ENCODE results near the gene TEDC1.

TEDC1 gene

DNA sequence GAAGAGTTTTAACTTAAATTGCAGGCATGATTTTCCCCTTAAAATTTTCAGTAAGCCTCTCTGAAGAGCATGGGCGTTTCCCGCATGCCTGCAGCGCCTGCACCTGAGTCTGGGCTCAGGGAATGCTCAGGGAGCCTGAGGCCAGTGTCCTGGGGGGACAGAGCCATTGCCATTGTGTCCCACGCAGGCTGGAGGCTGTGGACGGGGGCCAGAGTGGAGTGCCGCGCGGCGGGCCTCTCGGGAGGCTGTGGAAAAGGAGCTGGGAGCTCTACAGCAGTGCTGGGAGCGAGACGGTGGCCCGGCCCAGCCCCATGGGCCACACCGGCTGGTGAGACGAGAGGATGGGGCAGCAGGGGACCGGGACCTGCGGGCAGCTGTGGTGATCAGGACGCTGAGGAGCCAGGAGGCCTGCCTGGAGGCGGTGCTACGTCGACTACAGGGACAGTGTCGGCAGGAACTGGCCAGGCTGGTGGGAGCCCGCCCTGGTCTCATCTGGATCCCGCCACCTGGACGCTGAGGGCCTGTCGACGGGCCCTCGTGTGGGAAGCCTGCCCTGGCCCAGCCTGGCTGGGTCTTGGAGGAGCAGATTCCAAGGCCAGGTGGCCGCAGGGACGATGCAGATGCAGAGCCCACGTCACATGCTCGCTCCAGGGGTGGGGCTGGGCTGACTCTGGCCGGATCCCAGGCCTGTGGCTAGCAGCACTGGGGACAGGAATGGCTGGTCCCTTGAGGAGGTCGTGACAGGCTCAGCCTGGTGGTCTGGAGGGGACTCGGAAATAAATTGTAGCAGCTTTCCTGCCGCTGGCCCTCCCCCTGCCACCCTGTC, 7.6 kb downstream of the TEDC1 start:
- DNase-seq, result peak; percentile 10

DNA sequence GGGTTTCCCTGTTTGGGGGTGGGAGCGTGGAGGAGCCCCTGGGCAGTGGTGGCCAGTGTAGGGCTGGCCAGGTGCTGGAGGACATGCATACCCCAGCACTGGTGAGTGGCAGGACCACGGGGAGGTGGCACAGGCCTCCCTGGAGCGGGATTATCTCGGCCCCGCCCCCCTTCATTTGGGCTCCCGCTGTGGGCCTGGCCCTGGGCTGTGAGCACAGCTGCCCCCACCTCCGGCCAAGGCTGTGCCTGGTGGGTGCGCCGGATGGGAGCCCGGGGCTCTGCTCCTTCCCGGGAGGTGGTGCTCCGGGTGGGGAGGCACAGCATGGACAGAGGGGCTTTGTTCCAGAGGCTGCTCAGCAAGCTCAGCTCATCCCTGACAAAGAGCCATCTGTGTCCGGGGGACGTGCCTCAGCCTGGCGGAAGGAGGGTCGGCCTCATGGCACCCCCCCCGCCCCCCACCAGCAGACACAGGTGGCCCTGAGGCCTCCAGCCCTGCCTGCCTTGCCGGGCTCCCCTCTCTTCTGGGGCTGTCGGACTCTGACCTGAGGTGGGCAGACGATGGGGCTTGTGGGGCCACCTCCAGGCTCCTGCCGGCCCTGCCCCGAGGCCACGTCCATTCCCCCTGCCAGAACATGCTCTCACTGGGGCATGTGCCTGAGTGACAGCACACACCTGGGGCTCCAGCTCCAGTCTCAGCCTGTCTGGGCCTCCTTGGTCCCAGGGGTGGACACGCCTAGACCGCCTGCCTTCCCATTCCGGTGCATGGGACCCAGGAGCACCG, 8.4 kb downstream of the TEDC1 start:
- DNase-seq, result peak; percentile 11

DNA sequence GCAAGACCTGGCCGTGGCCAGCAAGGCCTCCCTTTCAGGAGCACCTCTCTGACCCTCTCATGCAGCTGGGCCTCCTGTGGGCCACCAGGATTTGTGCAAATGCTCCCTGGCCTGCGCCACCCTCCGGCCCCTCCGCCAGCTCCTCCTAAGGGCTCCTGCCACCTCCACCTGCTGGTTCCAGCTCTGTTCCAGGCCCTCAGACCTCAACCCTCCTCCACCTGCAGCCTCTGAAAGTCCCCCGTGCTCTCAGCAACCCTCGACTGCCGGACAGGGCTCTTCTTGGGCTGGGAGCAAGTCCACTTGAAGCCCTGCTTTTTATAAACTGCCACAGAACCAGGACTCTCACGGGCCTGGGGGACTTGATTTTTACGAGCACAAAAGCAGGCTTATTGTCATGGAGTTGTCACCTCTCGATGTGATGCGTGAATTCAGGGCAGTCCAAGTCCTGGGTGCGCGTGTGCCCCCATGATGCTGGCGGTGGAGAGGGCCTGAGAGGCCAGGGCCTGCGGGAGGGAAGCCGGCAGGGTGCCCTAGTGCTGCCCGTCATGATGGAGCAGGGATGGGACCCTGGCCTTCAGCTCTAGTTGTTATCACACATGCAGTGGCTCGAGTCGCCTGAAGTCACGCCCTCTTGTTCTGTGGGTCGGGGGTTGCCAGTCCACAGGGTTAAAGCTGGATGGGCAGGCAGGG, 9.1 kb downstream of the TEDC1 start:
- DNase-seq, result peak; percentile 9

- DNase-seq, result no peak
These were observed 9.7 kb downstream of the TEDC1 start for GRCh38 chr14:105500726-105501101.

DNA sequence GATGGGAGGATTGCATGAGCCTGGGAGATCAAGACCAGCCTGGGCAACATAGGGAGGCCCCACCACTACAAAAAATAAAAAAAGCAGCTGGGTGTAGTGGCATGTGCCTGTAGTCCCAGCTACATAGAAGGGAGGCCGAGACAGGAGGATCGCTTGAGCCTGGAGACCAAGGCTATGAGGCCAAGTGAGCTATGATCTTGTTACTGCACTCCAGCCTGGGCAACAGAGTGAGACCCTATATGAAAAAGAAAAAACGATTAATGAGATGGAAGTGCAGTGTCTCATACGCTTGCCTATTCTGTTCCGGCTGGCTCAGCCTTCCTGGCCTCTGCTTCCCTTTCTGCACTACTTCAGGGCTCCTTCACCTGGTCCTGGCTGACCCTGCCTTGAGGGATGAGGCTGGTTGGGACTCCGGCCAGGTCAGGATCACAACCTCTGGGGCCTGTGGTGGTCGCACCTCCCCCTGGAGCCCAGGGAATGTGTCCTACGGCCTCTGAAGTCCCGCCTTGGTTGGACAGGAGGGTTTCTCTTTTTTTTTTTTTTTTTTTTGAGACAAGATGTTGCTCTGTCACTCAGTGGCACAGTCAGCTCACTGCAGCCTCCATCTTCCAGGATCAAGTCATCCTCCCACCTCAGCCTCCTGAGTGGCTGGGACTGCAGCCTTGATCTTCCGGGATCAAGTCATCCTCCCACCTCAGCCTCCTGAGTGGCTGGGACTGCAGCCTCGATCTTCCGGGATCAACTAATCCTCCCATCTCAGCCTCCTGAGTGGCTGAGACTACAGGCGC, 10.7 kb downstream of the TEDC1 start:
- DNase-seq, result no peak

GRCh38 chr14:105502446-105503295, 11.6 kb downstream of the TEDC1 start:
- DNase-seq, result no peak

- DNase-seq, result no peak
These were observed 12.2 kb downstream of the TEDC1 start for GRCh38 chr14:105503296-105503640.

DNA sequence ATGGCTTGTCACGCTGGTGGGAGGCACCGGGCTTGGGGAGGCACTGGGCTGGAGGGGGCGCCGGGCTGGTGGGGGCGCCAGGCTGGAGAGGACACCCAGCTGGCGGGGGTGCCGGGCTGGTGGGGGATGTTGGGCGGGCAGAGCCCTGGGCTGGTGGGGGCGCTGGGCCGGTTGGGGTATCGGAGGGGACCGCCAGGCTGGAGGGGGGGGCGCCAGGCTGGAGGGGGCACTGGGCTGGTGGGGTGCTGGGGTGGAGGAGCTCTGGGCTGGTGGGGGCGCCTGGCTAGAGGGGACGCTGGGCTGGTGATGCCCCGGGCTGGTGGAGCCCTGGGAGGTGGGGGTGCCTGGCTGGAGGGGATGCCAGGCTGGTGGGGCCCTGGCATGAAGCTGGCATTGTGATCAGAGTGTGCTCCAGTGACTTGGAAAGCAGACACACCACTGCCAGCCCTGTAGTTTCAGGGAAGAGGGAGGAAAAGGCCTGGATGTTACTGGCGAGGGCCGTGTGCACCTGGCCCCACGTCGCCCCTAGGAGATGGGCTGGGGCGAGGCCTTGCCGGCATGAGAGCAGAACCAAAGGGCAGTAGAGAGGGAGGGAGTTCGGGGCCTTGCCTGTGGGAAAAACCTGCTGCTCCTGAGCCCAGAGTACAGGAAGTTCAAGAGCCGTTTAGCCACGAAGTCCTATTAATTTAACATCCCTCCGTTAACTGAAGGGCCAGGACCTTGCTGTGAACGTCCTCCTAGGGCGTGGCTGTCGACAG, 13.1 kb downstream of the TEDC1 start:
- no peak for DNase-seq

DNA sequence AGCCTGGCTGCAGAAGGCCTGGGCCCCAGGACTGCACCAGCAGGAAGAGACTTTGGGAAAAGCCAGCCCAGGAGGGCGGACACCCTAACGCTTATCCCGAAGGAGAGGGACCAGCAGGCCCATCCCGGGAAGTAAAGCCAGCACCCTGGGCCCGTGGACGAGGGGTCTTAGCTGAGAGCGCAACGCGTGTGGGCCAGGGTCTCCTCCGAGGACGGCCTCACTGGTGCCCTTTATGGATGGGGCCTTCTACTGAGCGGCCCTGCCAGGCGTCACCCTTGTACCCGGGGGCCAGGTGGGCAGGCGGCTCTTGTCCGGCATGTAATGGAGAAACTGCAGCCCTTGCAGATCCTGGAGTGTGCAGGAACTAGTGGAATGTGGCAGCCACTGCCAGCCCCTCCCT, 14.1 kb downstream of the TEDC1 start:
- DNase-seq, result peak; percentile 10

DNA sequence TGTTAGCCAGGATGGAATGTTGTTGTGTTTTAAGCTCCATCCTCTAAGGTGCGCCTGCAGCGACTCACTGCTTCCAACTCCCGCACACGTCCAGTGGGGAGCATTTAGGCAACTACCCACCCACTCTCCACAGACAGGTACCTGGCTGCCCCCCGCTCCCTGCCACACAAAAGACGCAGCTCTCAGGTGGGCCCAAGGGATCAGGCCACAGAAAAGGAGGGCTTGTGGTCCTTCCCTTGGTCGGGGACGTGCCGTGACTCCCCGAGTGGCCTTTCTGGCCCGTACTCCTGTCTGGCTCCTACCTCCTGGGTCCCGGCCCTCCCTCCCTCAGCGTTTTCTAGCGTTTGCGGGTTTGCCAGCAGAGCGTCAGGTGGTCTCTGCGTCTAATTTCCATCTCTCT, 16.2 kb downstream of the TEDC1 start:
- no peak for DNase-seq

GRCh38 chr14:105508069-105508468, 17.0 kb downstream of the TEDC1 start:
- no peak for DNase-seq

DNA sequence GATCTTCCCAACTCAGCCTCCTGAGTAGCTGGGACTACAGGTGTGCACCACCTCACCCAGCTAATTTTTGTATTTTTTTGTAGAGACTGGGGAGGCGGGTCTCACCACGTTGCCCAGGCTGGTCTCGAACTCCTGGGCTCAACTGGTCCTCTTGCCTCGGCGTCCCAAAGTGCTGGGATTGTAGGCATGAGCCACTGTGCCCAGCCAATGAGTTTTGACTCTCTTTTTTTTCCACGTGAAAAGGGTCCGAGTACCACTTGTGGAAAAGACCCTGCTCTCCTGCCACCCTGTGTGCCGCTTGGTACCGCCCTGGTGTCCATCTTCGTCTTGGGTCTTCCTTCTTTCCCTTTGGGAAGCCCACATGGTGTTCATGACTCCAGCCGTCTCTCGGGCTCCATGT, 17.6 kb downstream of the TEDC1 start:
- no peak for DNase-seq

GRCh38 chr14:105517096-105517495, 26.1 kb downstream of the TEDC1 start:
- DNase-seq, result no peak

GRCh38 chr14:105519946-105520698, 29.1 kb downstream of the TEDC1 start:
- DNase-seq, result no peak

DNA sequence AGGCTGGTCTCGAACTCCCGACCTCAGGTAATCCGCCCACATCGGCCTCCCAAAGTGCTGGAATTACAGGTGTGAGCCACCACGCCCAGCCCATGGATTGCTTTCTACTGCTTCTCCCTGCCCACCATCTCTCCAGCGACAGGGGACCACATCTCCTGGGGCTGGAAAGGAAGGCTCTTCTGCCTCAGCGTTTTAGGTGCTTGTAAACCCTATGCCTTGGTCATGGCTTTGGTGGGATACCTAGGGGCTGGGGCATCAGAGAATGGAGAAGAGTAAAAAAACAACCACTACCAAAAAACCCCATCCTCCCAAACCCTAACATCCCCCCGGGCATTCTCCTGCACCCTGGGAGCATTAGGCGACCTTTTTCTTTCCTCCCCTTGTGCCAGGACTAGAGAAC, 34.3 kb downstream of the TEDC1 start:
- no peak for DNase-seq

GRCh38 chr14:105525861-105526775, 35.1 kb downstream of the TEDC1 start, which contains the start of gene TMEM121:
Gene TMEM121, plus strand, starts transcription at chr14:105526583. Its CDS starts 2,252 bp downstream, at chr14:105528835.
- DNase-seq, result peak; percentile 34

- no peak for DNase-seq
These were observed 35.8 kb downstream of the TEDC1 start for GRCh38 chr14:105526776-105527380.

DNA sequence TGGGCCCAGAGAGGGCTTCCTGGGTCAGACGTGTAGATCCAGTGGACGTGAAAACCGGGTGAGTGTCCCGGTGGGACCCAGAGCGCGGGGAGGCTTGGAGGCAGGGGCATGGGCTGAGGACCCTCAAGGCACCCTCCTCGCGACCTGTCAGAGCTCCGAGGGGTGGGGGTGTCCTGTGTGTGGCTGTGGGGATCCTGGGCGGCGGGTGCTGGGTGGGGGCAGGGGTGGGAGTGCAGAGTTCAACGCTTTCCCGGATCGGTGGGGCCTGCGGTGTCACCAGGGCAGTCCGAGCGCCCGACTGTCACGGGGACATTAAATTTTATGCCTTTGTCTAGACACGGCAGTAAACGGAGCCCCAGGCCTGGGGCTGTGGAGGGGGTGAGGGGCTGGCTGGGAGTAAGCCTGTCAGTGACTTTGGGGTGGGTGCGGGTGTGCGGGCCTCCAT, 36.4 kb downstream of the TEDC1 start:
- DNase-seq, result no peak

Measured in activated naive CD4-positive, alpha-beta T cell treated with anti-CD3 and anti-CD28 coated beads, Interleukin-2, amount 50 U/mL, for 16 hours (primary cell).